CD1c-positive myeloid dendritic cell (primary cell): Measurements from ENCODE around the gene MLLT1.

Source experiments
- DNase-seq: peaks from one replicate; pipeline ENCODE4 v3.0.0-alpha.2; 2016; ENCODE audit errors: extremely low spot score

Gene MLLT1

GRCh38 chr19:6258812-6259311 is 20.9 kb downstream of the MLLT1 start:
- DNase-seq, result no peak

- DNase-seq, result no peak
These were observed 25.6 kb downstream of the MLLT1 start for GRCh38 chr19:6253954-6254733.

GRCh38 chr19:6252066-6252465 is 27.7 kb downstream of the MLLT1 start:
- DNase-seq, result no peak

- no peak for DNase-seq
These were observed 28.9 kb downstream of the MLLT1 start for GRCh38 chr19:6250909-6251308.

- DNase-seq, result no peak
These were observed 29.7 kb downstream of the MLLT1 start for GRCh38 chr19:6250024-6250615.

- no peak for DNase-seq
These were observed 30.5 kb downstream of the MLLT1 start for GRCh38 chr19:6249296-6249695.

- no peak for DNase-seq
These were observed 30.9 kb downstream of the MLLT1 start for GRCh38 chr19:6248844-6249243.

- DNase-seq, result peak; percentile 11
These were observed 31.4 kb downstream of the MLLT1 start for GRCh38 chr19:6248341-6248740.

GRCh38 chr19:6247007-6247288 is 32.8 kb downstream of the MLLT1 start:
- no peak for DNase-seq

GRCh38 chr19:6246174-6247006 is 33.4 kb downstream of the MLLT1 start:
- DNase-seq, result no peak

GRCh38 chr19:6242677-6243076 is 37.1 kb downstream of the MLLT1 start:
- DNase-seq, result no peak

GRCh38 chr19:6241680-6242377 is 37.9 kb downstream of the MLLT1 start:
- DNase-seq, result no peak

GRCh38 chr19:6241056-6241455 is 38.7 kb downstream of the MLLT1 start:
- DNase-seq, result no peak

- no peak for DNase-seq
These were observed 39.7 kb downstream of the MLLT1 start for GRCh38 chr19:6239871-6240676.

- no peak for DNase-seq
These were observed 40.4 kb downstream of the MLLT1 start for GRCh38 chr19:6239401-6239844.

- DNase-seq, result no peak
These were observed 41.0 kb downstream of the MLLT1 start for GRCh38 chr19:6238643-6239281.

GRCh38 chr19:6238256-6238642 is 41.5 kb downstream of the MLLT1 start:
- no peak for DNase-seq

GRCh38 chr19:6236310-6237291 is 43.2 kb downstream of the MLLT1 start:
- DNase-seq, result no peak
